ENCODE results near the gene MRPL9.

The MRPL9 gene

DNA sequence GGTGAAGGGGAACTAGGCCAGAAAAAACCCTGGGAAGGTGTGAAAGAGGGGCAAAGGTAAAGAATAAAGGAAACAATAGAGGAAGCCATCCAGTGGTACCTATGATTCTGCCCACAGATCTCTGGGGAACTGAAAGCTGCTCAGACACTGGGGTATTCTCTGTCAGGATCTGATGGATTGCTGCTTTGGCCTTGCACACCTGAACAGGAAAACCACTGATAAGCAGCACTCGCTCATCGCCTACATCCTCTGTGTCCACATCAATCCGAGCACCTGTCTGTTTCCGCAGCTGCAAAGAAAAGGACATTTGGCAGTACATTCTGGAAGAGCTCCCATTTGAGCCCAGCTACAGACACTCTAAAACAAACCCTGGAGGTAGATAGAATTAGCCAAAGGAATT lies 16.6 kb upstream of the MRPL9 start:
- Histone ChIP-seq H3K27ac (ENCODE audit: low read depth, low read length) (no peak overlapping the region), H4K20me1 (ENCODE audit: low read depth, low read length) (no peaks in the 10 kb centered on the region), H3K9ac (ENCODE audit: low read length) (no peak overlapping the region), H3K4me3 (ENCODE audit: insufficient read depth, low read length, poor library complexity, severe bottlenecking) (no peak overlapping the region), H2AFZ (ENCODE audit: low read depth, low read length, severe bottlenecking) (no peak overlapping the region), H3K9me2 (replicated peaks; ENCODE audit: insufficient read depth, low read length) (no peaks in the 10 kb centered on the region), H3F3A (ENCODE audit: insufficient read depth) (no peaks in the 10 kb centered on the region), H3K9me3 (ENCODE audit: insufficient read depth, low read length) (no peaks in the 10 kb centered on the region), H3K27me3 (ENCODE audit: low read length) (no peaks in the 10 kb centered on the region), H3K4me2 (ENCODE audit: low read depth, low read length, poor library complexity, severe bottlenecking) (no peak overlapping the region), H3K36me3 (ENCODE audit: low read length) (no peaks in the 10 kb centered on the region), H3K79me2 (ENCODE audit: insufficient read depth, low read length) (no peaks in the 10 kb centered on the region)
- no peak for TF ChIP-seq EZH2phosphoT487 (conservative IDR thresholded peaks at IDR 0.05; ENCODE audit: low read length)
- TF ChIP-seq, protein P1, sequence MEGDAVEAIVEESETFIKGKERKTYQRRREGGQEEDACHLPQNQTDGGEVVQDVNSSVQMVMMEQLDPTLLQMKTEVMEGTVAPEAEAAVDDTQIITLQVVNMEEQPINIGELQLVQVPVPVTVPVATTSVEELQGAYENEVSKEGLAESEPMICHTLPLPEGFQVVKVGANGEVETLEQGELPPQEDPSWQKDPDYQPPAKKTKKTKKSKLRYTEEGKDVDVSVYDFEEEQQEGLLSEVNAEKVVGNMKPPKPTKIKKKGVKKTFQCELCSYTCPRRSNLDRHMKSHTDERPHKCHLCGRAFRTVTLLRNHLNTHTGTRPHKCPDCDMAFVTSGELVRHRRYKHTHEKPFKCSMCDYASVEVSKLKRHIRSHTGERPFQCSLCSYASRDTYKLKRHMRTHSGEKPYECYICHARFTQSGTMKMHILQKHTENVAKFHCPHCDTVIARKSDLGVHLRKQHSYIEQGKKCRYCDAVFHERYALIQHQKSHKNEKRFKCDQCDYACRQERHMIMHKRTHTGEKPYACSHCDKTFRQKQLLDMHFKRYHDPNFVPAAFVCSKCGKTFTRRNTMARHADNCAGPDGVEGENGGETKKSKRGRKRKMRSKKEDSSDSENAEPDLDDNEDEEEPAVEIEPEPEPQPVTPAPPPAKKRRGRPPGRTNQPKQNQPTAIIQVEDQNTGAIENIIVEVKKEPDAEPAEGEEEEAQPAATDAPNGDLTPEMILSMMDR (IDR thresholded peaks at IDR 0.05; ENCODE audit: insufficient read depth, low read length, poor library complexity, severe bottlenecking), result no peak

DNA sequence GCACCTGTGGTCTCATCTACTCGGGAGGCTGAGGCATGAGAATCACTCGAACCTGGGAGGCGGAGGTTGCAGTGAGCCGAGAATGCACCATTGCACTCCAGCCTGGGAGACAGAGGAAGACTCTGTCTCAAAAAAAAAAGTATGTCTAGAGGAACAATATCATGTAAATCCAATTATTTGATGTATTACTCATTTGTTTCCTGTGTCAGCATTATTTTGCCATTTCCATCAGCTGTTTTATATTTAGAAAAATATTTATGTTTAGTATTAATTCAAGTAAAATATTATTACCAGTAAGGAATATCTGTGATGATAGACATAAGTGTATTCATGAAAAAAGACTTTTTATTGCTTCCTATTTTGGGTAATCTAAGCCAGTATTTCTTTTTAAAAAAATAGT lies 14.0 kb upstream of the MRPL9 start:
- Histone ChIP-seq H3K9me2 (replicated peaks; ENCODE audit: insufficient read depth, low read length) (no peaks in the 10 kb centered on the region), H3K36me3 (ENCODE audit: low read length) (no peaks in the 10 kb centered on the region), H3K4me3 (ENCODE audit: insufficient read depth, low read length, poor library complexity, severe bottlenecking) (no peak overlapping the region), H4K20me1 (ENCODE audit: low read depth, low read length) (no peaks in the 10 kb centered on the region), H3K9me3 (ENCODE audit: insufficient read depth, low read length) (no peaks in the 10 kb centered on the region), H3K27me3 (ENCODE audit: low read length) (no peaks in the 10 kb centered on the region), H3K79me2 (ENCODE audit: insufficient read depth, low read length) (no peaks in the 10 kb centered on the region), H3K27ac (ENCODE audit: low read depth, low read length) (no peak overlapping the region), H3K9ac (ENCODE audit: low read length) (no peak overlapping the region), H3F3A (ENCODE audit: insufficient read depth) (no peaks in the 10 kb centered on the region), H2AFZ (ENCODE audit: low read depth, low read length, severe bottlenecking) (no peak overlapping the region), H3K4me2 (ENCODE audit: low read depth, low read length, poor library complexity, severe bottlenecking) (no peak overlapping the region)
- no peak for TF ChIP-seq EZH2phosphoT487 (conservative IDR thresholded peaks at IDR 0.05; ENCODE audit: low read length)
- TF ChIP-seq, protein P1 (IDR thresholded peaks at IDR 0.05; ENCODE audit: insufficient read depth, low read length, poor library complexity, severe bottlenecking), result no peak

DNA sequence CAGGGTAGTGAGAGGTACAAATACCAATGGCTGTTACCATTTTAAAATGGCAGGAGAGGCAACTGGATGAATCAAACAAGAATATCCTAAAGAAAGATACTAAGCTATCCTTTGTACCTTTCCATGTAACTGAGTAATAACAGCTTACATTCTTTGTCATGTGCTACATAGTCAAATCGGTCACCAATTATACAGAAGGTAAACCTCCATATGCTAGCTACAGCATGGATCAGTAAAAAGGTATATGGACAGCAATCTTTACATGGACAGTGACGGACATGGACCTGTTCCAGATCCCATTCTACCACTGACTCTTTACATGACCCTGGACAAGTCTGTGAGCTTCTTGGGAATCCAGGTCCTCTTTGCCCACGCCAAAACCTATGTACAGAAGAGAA lies 13.4 kb upstream of the MRPL9 start:
- Histone ChIP-seq H3F3A (ENCODE audit: insufficient read depth) (no peaks in the 10 kb centered on the region), H3K9ac (ENCODE audit: low read length) (no peak overlapping the region), H4K20me1 (ENCODE audit: low read depth, low read length) (no peaks in the 10 kb centered on the region), H3K79me2 (ENCODE audit: insufficient read depth, low read length) (no peaks in the 10 kb centered on the region), H3K9me3 (ENCODE audit: insufficient read depth, low read length) (no peaks in the 10 kb centered on the region), H3K27me3 (ENCODE audit: low read length) (no peaks in the 10 kb centered on the region), H3K4me3 (ENCODE audit: insufficient read depth, low read length, poor library complexity, severe bottlenecking) (no peak overlapping the region), H2AFZ (ENCODE audit: low read depth, low read length, severe bottlenecking) (no peak overlapping the region), H3K4me2 (ENCODE audit: low read depth, low read length, poor library complexity, severe bottlenecking) (no peak overlapping the region), H3K27ac (ENCODE audit: low read depth, low read length) (no peak overlapping the region), H3K36me3 (ENCODE audit: low read length) (no peaks in the 10 kb centered on the region), H3K9me2 (replicated peaks; ENCODE audit: insufficient read depth, low read length) (no peaks in the 10 kb centered on the region)
- TF ChIP-seq, protein P1 (IDR thresholded peaks at IDR 0.05; ENCODE audit: insufficient read depth, low read length, poor library complexity, severe bottlenecking), result no peak
- TF ChIP-seq EZH2phosphoT487 (conservative IDR thresholded peaks at IDR 0.05; ENCODE audit: low read length), result no peak
